HG02610 (cell line): ENCODE data around the gene MRPL20.
"Not testable (repeated sequence)": the region's sequence is repeated elsewhere in the genome, so short reads cannot be mapped to it uniquely, and the experiment has no call there.

Source experiments
- ATAC-seq: cut with Tn5 transposase; IDR thresholded peaks from one replicate; pipeline ENCODE4 v1.9.1; 2021; ENCODE audit warnings: mild to moderate bottlenecking, moderate library complexity; ENCODE audit not compliant: unreplicated experiment

Gene MRPL20

GRCh38 chr1:1406821-1407635 lies at the start of gene MRPL20:
Gene MRPL20 (minus strand): TSS chr1:1407293. CDS start chr1:1407217, 76 bp downstream.
- peak; percentile 88 for ATAC-seq

- not testable (repeated sequence) for ATAC-seq
Measured at GRCh38 chr1:1456683-1457255, 49.7 kb upstream of the MRPL20 start.

GRCh38 chr1:1455934-1456333 lies 48.8 kb upstream of the MRPL20 start:
- ATAC-seq = not testable (repeated sequence)

- no peak for ATAC-seq
Measured at GRCh38 chr1:1455366-1455884, 48.3 kb upstream of the MRPL20 start.

GRCh38 chr1:1454286-1455056 lies 47.4 kb upstream of the MRPL20 start:
- ATAC-seq = not testable (repeated sequence)

GRCh38 chr1:1452882-1453281 lies 45.8 kb upstream of the MRPL20 start:
- ATAC-seq = no peak

GRCh38 chr1:1452365-1452739 lies 45.3 kb upstream of the MRPL20 start:
- not testable (repeated sequence) for ATAC-seq

- ATAC-seq = no peak
Measured at GRCh38 chr1:1451696-1452364, 44.7 kb upstream of the MRPL20 start.

- not testable (repeated sequence) for ATAC-seq
Measured at GRCh38 chr1:1450616-1451015, 43.5 kb upstream of the MRPL20 start.

- ATAC-seq = no peak
Measured at GRCh38 chr1:1449099-1449739, 42.1 kb upstream of the MRPL20 start, which contains the start of gene ATAD3C. Gene ATAD3C (plus strand): TSS chr1:1449689. CDS start chr1:1450684, 995 bp downstream.

- ATAC-seq = not testable (repeated sequence)
Measured at GRCh38 chr1:1446631-1447030, 39.5 kb upstream of the MRPL20 start.

- ATAC-seq = no peak
Measured at GRCh38 chr1:1442069-1442770, 35.1 kb upstream of the MRPL20 start.

GRCh38 chr1:1441002-1441888 lies 34.2 kb upstream of the MRPL20 start:
- no peak for ATAC-seq

- no peak for ATAC-seq
Measured at GRCh38 chr1:1440262-1441001, 33.3 kb upstream of the MRPL20 start.

- no peak for ATAC-seq
Measured at GRCh38 chr1:1439546-1440261, 32.6 kb upstream of the MRPL20 start.

- no peak for ATAC-seq
Measured at GRCh38 chr1:1438531-1439381, 31.7 kb upstream of the MRPL20 start.
